ENCODE results near the gene NFKB1. TPM values are rescaled to one million over a fixed set of nuclear protein-coding genes. Genes with fewer than 3 reads are reported as not detected.

Gene NFKB1
- total and polyA plus RNA-seq, 8 donors, result 9.6 to 36.5 (median 21.2) TPM

DNA sequence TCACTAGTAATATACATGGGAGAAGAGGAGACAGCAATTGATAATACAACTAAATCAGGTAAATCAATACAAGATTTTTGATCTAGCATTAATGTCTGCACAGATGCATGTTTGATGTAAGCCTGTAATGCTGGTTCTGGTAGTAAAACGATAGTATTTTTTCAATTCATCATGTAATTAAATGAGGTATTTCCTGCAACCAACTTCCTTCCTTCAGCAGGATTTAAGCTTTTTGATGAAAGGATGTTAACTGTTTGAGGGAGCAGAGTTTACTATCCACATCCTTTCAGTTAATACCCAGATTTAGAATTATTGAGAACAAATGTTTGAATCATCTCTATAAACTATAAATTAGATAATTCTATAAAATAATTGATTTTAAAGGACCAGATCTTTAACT lies 31.4 kb upstream of the NFKB1 start:
- intact Hi-C loops (cut with DNase I; ENCODE audit: low total_unique reads), result no loop called here
- Histone ChIP-seq H3K27ac (no peak overlapping the region), H3K9me3 (peaks cover 0 to 1% (median under 1%) of the 10 kb centered on the region in 4 donors), H3K27me3 (no peaks in the 10 kb centered on the region), H3K4me1 (no peaks in the 10 kb centered on the region), H3K36me3 (no peaks in the 10 kb centered on the region), H3K4me3 (no peak overlapping the region)
- 43 to 56% (median 48%) methylated on average over 1 of the region's 1 CpG for WGBS, 5 donors
- TF ChIP-seq CTCF (IDR thresholded peaks at IDR 0.05) (no peak), EP300 (IDR thresholded peaks at IDR 0.05) (no peak), POLR2A (IDR thresholded peaks at IDR 0.05) (no peak), POLR2AphosphoS5 (IDR thresholded peaks at IDR 0.05) (no peak)
- DNase-seq, result no peak

- WGBS, 5 donors, result 39 to 70% (median 48%) methylated on average over 1 of the region's 1 CpG
- Histone ChIP-seq H3K36me3 (no peaks in the 10 kb centered on the region), H3K27me3 (no peaks in the 10 kb centered on the region), H3K4me3 (no peak overlapping the region), H3K4me1 (no peaks in the 10 kb centered on the region), H3K9me3 (peaks cover 0 to 13% (median 7%) of the 10 kb centered on the region in 4 donors), H3K27ac (no peak overlapping the region)
- no peak for DNase-seq
- intact Hi-C loops (cut with DNase I; ENCODE audit: low total_unique reads), result no loop called here
- no peak for TF ChIP-seq POLR2AphosphoS5 (IDR thresholded peaks at IDR 0.05)
- no peak for TF ChIP-seq EP300 (IDR thresholded peaks at IDR 0.05)
- TF ChIP-seq POLR2A (IDR thresholded peaks at IDR 0.05), result no peak
- TF ChIP-seq CTCF (IDR thresholded peaks at IDR 0.05), result no peak
Observed at GRCh38 chr4:102472441-102473013, 28.6 kb upstream of the NFKB1 start.

DNA sequence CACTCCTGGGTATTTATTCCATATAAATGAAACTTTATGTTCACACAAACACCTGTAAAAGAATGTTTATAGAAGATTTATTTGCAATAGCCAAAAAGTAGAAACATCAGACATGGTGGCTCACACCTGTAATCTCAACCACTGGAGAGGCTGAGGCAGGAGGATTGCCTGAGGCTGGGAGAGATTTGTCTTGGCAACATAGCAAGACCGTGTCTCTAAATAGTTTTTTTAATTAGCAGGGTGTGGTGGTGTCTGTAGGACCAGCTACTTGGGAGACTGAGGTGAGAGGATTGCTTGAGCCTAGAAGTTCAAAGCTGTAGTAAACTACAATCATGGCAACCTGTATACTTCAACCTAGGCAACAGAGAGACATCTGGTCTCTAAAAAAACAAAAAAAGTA lies 27.7 kb upstream of the NFKB1 start:
- Histone ChIP-seq H3K27me3 (no peaks in the 10 kb centered on the region), H3K4me1 (no peaks in the 10 kb centered on the region), H3K27ac (no peak overlapping the region), H3K9me3 (peaks cover 0 to 20% (median 11%) of the 10 kb centered on the region in 4 donors), H3K4me3 (no peak overlapping the region), H3K36me3 (no peaks in the 10 kb centered on the region)
- 65 to 82% (median 69%) methylated on average over 1 of the region's 1 CpG for WGBS, 5 donors
- DNase-seq, result no peak
- no peak for TF ChIP-seq CTCF (IDR thresholded peaks at IDR 0.05)
- TF ChIP-seq EP300 (IDR thresholded peaks at IDR 0.05), result no peak
- TF ChIP-seq POLR2A (IDR thresholded peaks at IDR 0.05), result no peak
- no peak for TF ChIP-seq POLR2AphosphoS5 (IDR thresholded peaks at IDR 0.05)
- intact Hi-C loops (cut with DNase I; ENCODE audit: low total_unique reads), result no loop called here

DNA sequence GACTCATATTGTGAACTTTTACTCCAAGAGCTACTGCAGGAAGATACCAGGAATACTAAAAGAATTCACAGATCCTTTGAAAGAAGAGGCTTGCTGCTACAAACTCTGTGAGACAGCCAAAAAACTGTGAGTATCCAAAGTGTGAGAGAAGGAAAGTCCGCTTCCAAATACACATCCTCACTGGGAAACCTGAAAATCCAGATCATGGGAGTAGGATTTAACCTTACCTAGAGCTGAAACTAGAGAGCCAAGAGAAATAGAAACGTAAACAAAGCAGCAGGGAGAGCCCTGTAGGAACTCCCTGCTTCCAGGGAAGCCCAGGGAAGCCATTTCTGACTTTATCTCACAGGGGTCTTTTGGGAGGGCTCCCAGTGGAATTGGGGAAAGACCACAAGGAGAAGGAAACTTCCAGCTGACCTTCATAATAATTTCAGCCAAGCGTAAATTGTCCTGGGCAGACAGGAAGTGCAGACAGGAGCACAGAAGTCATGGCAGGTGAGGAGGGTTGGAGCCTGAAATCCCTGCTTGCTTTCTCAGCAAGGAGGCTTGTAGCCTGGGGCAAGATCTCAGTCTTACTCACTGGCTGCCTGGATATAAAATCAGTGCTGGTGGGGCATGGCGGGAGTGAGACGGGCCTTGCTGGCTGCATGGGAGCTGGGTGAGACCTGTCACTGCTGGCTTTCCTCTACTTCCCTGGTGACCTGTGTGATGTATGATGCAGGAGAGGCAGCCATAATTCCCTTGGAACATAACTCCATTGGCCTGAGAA lies 26.2 kb upstream of the NFKB1 start:
- H3K36me3 ChIP-seq, result no peaks in the 10 kb centered on the region
- H3K9me3 ChIP-seq, result peaks cover 0 to 20% (median 12%) of the 10 kb centered on the region in 4 donors
- WGBS, 5 donors, result 83 to 95% (median 90%) methylated on average over 5 of the region's 5 CpGs
- H3K4me1 ChIP-seq, result no peaks in the 10 kb centered on the region
- no peak for DNase-seq
- intact Hi-C loops (cut with DNase I; ENCODE audit: low total_unique reads), result no loop called here
- TF ChIP-seq CTCF (IDR thresholded peaks at IDR 0.05) (no peak), EP300 (IDR thresholded peaks at IDR 0.05) (no peak), POLR2AphosphoS5 (IDR thresholded peaks at IDR 0.05) (no peak), POLR2A (IDR thresholded peaks at IDR 0.05) (no peak)
- no peaks in the 10 kb centered on the region for H3K27me3 ChIP-seq
- H3K4me3 ChIP-seq, result no peak overlapping the region
- no peak overlapping the region for H3K27ac ChIP-seq
